Measurements from ENCODE around the gene NDC1.

Gene NDC1

DNA sequence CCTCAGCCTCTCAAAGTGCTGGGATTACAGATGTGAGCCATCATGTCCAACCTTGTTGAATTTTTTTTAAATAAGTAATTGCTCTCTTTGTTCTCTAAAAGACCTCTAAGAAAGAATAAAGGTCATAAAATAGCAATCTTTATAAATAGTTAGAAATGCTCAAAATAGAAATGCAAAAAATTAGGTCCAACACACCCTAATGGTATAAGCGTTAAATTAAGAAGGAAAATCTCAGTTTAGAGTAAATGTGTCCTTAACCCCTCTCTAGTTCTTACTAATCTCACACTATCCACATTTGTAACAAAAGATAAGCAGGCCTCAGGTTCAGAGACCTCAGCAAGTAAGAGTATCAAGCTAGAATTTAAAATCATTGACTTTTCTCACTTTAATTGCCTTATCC, 60.8 kb downstream of the NDC1 start:
- H3K27me3 ChIP-seq (ENCODE audit: insufficient read depth, low read depth), result no peaks in the 10 kb centered on the region
- H3K9ac ChIP-seq, result no peak overlapping the region
- H3K4me1 ChIP-seq (ENCODE audit: low read depth, poor library complexity, severe bottlenecking), result peaks cover 7% of the 10 kb centered on the region
- H3K4me3 ChIP-seq (IDR thresholded peaks at IDR 0.05; ENCODE audit: insufficient read depth, low read depth, low read length), result no peak overlapping the region
- H3K27ac ChIP-seq, result no peak overlapping the region
- no peaks in the 10 kb centered on the region for H3K79me2 ChIP-seq (ENCODE audit: insufficient read depth, low read depth)
- no peak overlapping the region for H2AFZ ChIP-seq (ENCODE audit: low read depth)
- no peaks in the 10 kb centered on the region for H4K20me1 ChIP-seq (ENCODE audit: insufficient read depth)
- H3K4me2 ChIP-seq, result no peak overlapping the region
- TF ChIP-seq, protein P1, sequence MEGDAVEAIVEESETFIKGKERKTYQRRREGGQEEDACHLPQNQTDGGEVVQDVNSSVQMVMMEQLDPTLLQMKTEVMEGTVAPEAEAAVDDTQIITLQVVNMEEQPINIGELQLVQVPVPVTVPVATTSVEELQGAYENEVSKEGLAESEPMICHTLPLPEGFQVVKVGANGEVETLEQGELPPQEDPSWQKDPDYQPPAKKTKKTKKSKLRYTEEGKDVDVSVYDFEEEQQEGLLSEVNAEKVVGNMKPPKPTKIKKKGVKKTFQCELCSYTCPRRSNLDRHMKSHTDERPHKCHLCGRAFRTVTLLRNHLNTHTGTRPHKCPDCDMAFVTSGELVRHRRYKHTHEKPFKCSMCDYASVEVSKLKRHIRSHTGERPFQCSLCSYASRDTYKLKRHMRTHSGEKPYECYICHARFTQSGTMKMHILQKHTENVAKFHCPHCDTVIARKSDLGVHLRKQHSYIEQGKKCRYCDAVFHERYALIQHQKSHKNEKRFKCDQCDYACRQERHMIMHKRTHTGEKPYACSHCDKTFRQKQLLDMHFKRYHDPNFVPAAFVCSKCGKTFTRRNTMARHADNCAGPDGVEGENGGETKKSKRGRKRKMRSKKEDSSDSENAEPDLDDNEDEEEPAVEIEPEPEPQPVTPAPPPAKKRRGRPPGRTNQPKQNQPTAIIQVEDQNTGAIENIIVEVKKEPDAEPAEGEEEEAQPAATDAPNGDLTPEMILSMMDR (conservative IDR thresholded peaks at IDR 0.05; ENCODE audit: low read depth, low read length), result no peak
- H3K36me3 ChIP-seq (ENCODE audit: insufficient read depth), result peaks cover 2% of the 10 kb centered on the region; the same call in 1 of the 2 replicates

DNA sequence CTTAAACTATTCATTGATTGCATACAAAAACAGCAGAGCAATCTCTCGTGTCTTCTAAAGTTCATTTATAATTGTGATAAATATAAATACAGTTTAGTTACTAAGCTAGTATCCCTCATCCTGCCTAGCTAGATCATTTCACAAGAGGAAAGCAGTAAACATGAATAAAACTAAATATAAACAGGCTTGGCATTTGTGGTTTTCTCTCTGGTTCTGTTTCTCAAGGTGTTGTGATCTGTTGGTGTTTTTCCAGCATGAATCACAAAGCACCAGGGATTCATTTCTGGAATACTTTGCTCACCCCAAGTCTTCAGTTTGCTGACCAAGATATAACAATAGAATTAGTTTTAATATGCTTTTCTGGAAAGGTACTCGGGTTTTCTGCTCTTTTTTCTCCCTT, 66.4 kb downstream of the NDC1 start:
- no peaks in the 10 kb centered on the region for H3K79me2 ChIP-seq (ENCODE audit: insufficient read depth, low read depth)
- no peak overlapping the region for H3K9ac ChIP-seq
- H3K4me1 ChIP-seq (ENCODE audit: low read depth, poor library complexity, severe bottlenecking), result peaks cover 40% of the 10 kb centered on the region
- TF ChIP-seq, protein P1 (conservative IDR thresholded peaks at IDR 0.05; ENCODE audit: low read depth, low read length), result no peak
- H3K27me3 ChIP-seq (ENCODE audit: insufficient read depth, low read depth), result no peaks in the 10 kb centered on the region
- no peak overlapping the region for H2AFZ ChIP-seq (ENCODE audit: low read depth)
- H4K20me1 ChIP-seq (ENCODE audit: insufficient read depth), result no peaks in the 10 kb centered on the region
- peaks cover 15% of the 10 kb centered on the region; the same call in 1 of the 2 replicates for H3K36me3 ChIP-seq (ENCODE audit: insufficient read depth)
- H3K4me3 ChIP-seq (IDR thresholded peaks at IDR 0.05; ENCODE audit: insufficient read depth, low read depth, low read length), result no peak overlapping the region
- H3K4me2 ChIP-seq, result no peak overlapping the region
- H3K27ac ChIP-seq, result no peak overlapping the region

DNA sequence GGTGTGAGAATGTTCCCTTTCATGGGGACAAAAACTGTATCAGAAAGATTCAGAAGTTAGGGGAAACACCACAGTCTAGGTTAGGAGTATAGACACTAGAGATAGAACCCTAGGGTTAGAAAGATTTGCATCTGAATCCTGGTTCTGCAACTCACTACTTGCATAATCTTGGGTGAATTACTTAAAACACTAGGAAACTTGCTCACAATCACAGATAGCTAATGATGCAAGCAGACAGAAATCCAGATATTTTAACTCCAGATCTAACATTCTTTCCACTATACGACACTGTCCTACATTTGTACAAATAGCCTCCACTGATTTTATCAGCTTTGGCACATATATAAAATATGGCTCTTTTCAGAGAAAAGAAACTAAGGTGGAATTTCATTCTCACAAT, 68.3 kb downstream of the NDC1 start:
- H3K27ac ChIP-seq, result no peak overlapping the region
- no peaks in the 10 kb centered on the region for H3K27me3 ChIP-seq (ENCODE audit: insufficient read depth, low read depth)
- no peaks in the 10 kb centered on the region for H3K79me2 ChIP-seq (ENCODE audit: insufficient read depth, low read depth)
- H3K4me2 ChIP-seq, result no peak overlapping the region
- no peak overlapping the region for H3K4me3 ChIP-seq (IDR thresholded peaks at IDR 0.05; ENCODE audit: insufficient read depth, low read depth, low read length)
- TF ChIP-seq, protein P1 (conservative IDR thresholded peaks at IDR 0.05; ENCODE audit: low read depth, low read length), result no peak
- H4K20me1 ChIP-seq (ENCODE audit: insufficient read depth), result no peaks in the 10 kb centered on the region
- H3K9ac ChIP-seq, result no peak overlapping the region
- H3K36me3 ChIP-seq (ENCODE audit: insufficient read depth), result peaks cover 15% of the 10 kb centered on the region; the same call in 1 of the 2 replicates
- peaks cover 49% of the 10 kb centered on the region for H3K4me1 ChIP-seq (ENCODE audit: low read depth, poor library complexity, severe bottlenecking)
- H2AFZ ChIP-seq (ENCODE audit: low read depth), result no peak overlapping the region

DNA sequence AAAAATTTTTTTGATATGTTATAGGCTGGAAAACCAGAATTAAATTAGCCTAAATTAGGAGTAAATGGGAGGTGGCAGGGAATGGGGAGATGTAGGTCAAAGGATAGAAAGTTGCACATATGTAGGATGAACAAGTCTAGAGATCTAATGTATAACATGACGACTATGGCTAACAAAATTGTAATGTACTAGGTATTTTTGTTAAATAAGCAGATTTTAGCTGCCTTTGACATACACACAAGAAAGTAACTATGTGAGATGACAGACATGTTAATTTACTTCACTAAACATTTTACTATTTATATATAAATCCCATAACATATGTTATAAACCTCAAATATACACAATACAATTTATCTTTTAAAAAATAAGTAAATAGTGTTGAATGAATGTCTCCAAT, 68.9 kb downstream of the NDC1 start:
- Histone ChIP-seq H3K4me2 (no peak overlapping the region), H3K79me2 (ENCODE audit: insufficient read depth, low read depth) (no peaks in the 10 kb centered on the region), H3K4me1 (ENCODE audit: low read depth, poor library complexity, severe bottlenecking) (peaks cover 46% of the 10 kb centered on the region), H3K36me3 (ENCODE audit: insufficient read depth) (peaks cover 15% of the 10 kb centered on the region; the same call in 1 of the 2 replicates), H2AFZ (ENCODE audit: low read depth) (no peak overlapping the region), H3K27ac (no peak overlapping the region), H4K20me1 (ENCODE audit: insufficient read depth) (no peaks in the 10 kb centered on the region), H3K27me3 (ENCODE audit: insufficient read depth, low read depth) (no peaks in the 10 kb centered on the region), H3K9ac (no peak overlapping the region), H3K4me3 (IDR thresholded peaks at IDR 0.05; ENCODE audit: insufficient read depth, low read depth, low read length) (no peak overlapping the region)
- TF ChIP-seq, protein P1 (conservative IDR thresholded peaks at IDR 0.05; ENCODE audit: low read depth, low read length), result no peak

Data from KMS-11 (cell line).